ENCODE measurements around the gene KDM2B. TPM values are rescaled to one million over a fixed set of nuclear protein-coding genes. Genes with fewer than 3 reads are reported as not detected.

The KDM2B gene
- total and polyA plus RNA-seq, 2 donors (not counting 3 experiments of a cell fraction or from before 2014, with no cell fraction given), result 26.8 to 37.3 TPM

- intact Hi-C loops (cut with micrococcal nuclease) (no loop called here), dilution Hi-C loops (cut with MboI; ENCODE audit: extremely low pct_ligation_motif_present, low sequenced_read_pairs) (no loop called here)
- Histone ChIP-seq H3K9me1 (replicated peaks; ENCODE audit: control insufficient read depth, extremely low read depth, insufficient read depth, low read length) (no peaks in the 10 kb centered on the region), H3K79me2 (ENCODE audit: control insufficient read depth, insufficient read depth, low read length) (peaks cover 6% of the 10 kb centered on the region), H3K27ac (ENCODE audit: insufficient read depth, low read depth, low read length) (no peak overlapping the region), H2AFZ (ENCODE audit: low read depth, low read length) (no peak overlapping the region), H3K4me2 (ENCODE audit: insufficient read depth, low read length) (no peak overlapping the region), H4K20me1 (replicated peaks; ENCODE audit: control insufficient read depth, extremely low read depth, insufficient read depth, low read length) (no peaks in the 10 kb centered on the region), H3K9me3 (replicated peaks; ENCODE audit: control insufficient read depth, insufficient read depth, low read length) (no peaks in the 10 kb centered on the region), H3K4me1 (ENCODE audit: control insufficient read depth, extremely low read depth, insufficient read depth, low read length) (peaks cover 7% of the 10 kb centered on the region), H3K4me3 (replicated peaks in 1 of 3; ENCODE audit: insufficient read depth in 1 of 3, low read depth in 1 of 3, low read length in 3 of 3) (no peak overlapping the region), H3K36me3 (ENCODE audit: control insufficient read depth in 2 of 2, extremely low read depth in 1 of 2, insufficient read depth in 2 of 2, low read length in 2 of 2) (no peaks in the 10 kb centered on the region), H3K9ac (replicated peaks; ENCODE audit: extremely low read depth, insufficient read depth, low read length) (no peak overlapping the region), H3K27me3 (ENCODE audit: control insufficient read depth in 2 of 2, insufficient read depth in 2 of 2, low read length in 2 of 2) (no peaks in the 10 kb centered on the region)
- no TSS peak for BruUV-seq (replicated peaks)
- POLR2A ChIA-PET, result no interaction called here
- CTCF ChIA-PET, result no interaction called here
- DNase-seq (ENCODE audit: low read depth, low spot score) (no peak), FAIRE-seq (no peak)
- TF ChIP-seq POLR2AphosphoS5 (IDR thresholded peaks at IDR 0.05; ENCODE audit: insufficient read depth, low read depth, low read length) (no peak), EZH2 (IDR thresholded peaks at IDR 0.05; ENCODE audit: borderline replicate concordance, low read depth, low read length, severe bottlenecking) (no peak), MAX (IDR thresholded peaks at IDR 0.05; ENCODE audit: insufficient read depth, insufficient read length) (no peak), POLR2A (IDR thresholded peaks at IDR 0.05; ENCODE audit: low read depth, low read length) (no peak), GATA2 (IDR thresholded peaks at IDR 0.05; ENCODE audit: insufficient read depth, insufficient read length, low read depth, low read length) (no peak), JUN (IDR thresholded peaks at IDR 0.05; ENCODE audit: borderline replicate concordance, insufficient read depth, insufficient read length, low read depth) (no peak), FOS (IDR thresholded peaks at IDR 0.05; ENCODE audit: borderline replicate concordance, insufficient read depth, low read length) (no peak)
Observed at GRCh38 chr12:121470751-121471150, 110.1 kb downstream of the KDM2B start.

GRCh38 chr12:121468499-121468801 lies 112.4 kb downstream of the KDM2B start:
- Histone ChIP-seq H3K4me1 (ENCODE audit: control insufficient read depth, extremely low read depth, insufficient read depth, low read length) (peaks cover 10% of the 10 kb centered on the region), H3K4me2 (ENCODE audit: insufficient read depth, low read length) (no peak overlapping the region), H2AFZ (ENCODE audit: low read depth, low read length) (no peak overlapping the region), H3K27ac (ENCODE audit: insufficient read depth, low read depth, low read length) (no peak overlapping the region), H3K9ac (replicated peaks; ENCODE audit: extremely low read depth, insufficient read depth, low read length) (no peak overlapping the region), H3K4me3 (replicated peaks in 1 of 3; ENCODE audit: insufficient read depth in 1 of 3, low read depth in 1 of 3, low read length in 3 of 3) (no peak overlapping the region), H3K36me3 (ENCODE audit: control insufficient read depth in 2 of 2, extremely low read depth in 1 of 2, insufficient read depth in 2 of 2, low read length in 2 of 2) (no peaks in the 10 kb centered on the region), H3K9me3 (replicated peaks; ENCODE audit: control insufficient read depth, insufficient read depth, low read length) (no peaks in the 10 kb centered on the region), H4K20me1 (replicated peaks; ENCODE audit: control insufficient read depth, extremely low read depth, insufficient read depth, low read length) (no peaks in the 10 kb centered on the region), H3K27me3 (ENCODE audit: control insufficient read depth in 2 of 2, insufficient read depth in 2 of 2, low read length in 2 of 2) (no peaks in the 10 kb centered on the region), H3K79me2 (ENCODE audit: control insufficient read depth, insufficient read depth, low read length) (peaks cover 27% of the 10 kb centered on the region), H3K9me1 (replicated peaks; ENCODE audit: control insufficient read depth, extremely low read depth, insufficient read depth, low read length) (no peaks in the 10 kb centered on the region)
- dilution Hi-C loops (cut with MboI; ENCODE audit: extremely low pct_ligation_motif_present, low sequenced_read_pairs) (no loop called here), intact Hi-C loops (cut with micrococcal nuclease) (no loop called here)
- FAIRE-seq, result no peak
- ChIA-PET POLR2A (no interaction called here), CTCF (interaction anchor here (0.9 to 1.7 kb wide), 4 partner anchors 9 to 25 kb away, joined by 4 to 10 read pairs (median 5); no protein-coding TSS in a partner anchor)
- no peak for DNase-seq (ENCODE audit: low read depth, low spot score)
- no TSS peak for BruUV-seq (replicated peaks)
- TF ChIP-seq POLR2A (IDR thresholded peaks at IDR 0.05; ENCODE audit: low read depth, low read length), result no peak
- TF ChIP-seq MYC (IDR thresholded peaks at IDR 0.05; ENCODE audit: low read depth, low read length), result no peak
- TF ChIP-seq FOS (IDR thresholded peaks at IDR 0.05; ENCODE audit: borderline replicate concordance, insufficient read depth, low read length), result no peak
- no peak for TF ChIP-seq CTCF (IDR thresholded peaks at IDR 0.05; ENCODE audit: extremely low read depth in 1 of 2, insufficient read depth in 1 of 2, low read depth in 1 of 2, low read length in 2 of 2)
- TF ChIP-seq JUN (IDR thresholded peaks at IDR 0.05; ENCODE audit: borderline replicate concordance, insufficient read depth, insufficient read length, low read depth), result no peak
- TF ChIP-seq POLR2AphosphoS5 (IDR thresholded peaks at IDR 0.05; ENCODE audit: insufficient read depth, low read depth, low read length), result no peak
- TF ChIP-seq EZH2 (IDR thresholded peaks at IDR 0.05; ENCODE audit: borderline replicate concordance, low read depth, low read length, severe bottlenecking), result no peak
- TF ChIP-seq GATA2 (IDR thresholded peaks at IDR 0.05; ENCODE audit: insufficient read depth, insufficient read length, low read depth, low read length), result no peak
